ENCODE data around the gene ZMAT5.

Gene ZMAT5

GRCh38 chr22:29795663-29796062 is 28.9 kb upstream of the ZMAT5 start:
- TF ChIP-seq EZH2phosphoT487 (conservative IDR thresholded peaks at IDR 0.05; ENCODE audit: low read length) (no peak), CTCF (IDR thresholded peaks at IDR 0.05; ENCODE audit: insufficient read depth, low read length, poor library complexity, severe bottlenecking) (no peak)
- no peaks in the 10 kb centered on the region for H3K9me3 ChIP-seq (ENCODE audit: insufficient read depth, low read length)
- H3K27ac ChIP-seq (ENCODE audit: low read depth, low read length) = no peak overlapping the region
- H4K20me1 ChIP-seq (ENCODE audit: low read depth, low read length) = no peaks in the 10 kb centered on the region
- no peaks in the 10 kb centered on the region for H3K27me3 ChIP-seq (ENCODE audit: low read length)
- H3K4me2 ChIP-seq (ENCODE audit: low read depth, low read length, poor library complexity, severe bottlenecking) = no peak overlapping the region
- H3F3A ChIP-seq (ENCODE audit: insufficient read depth) = no peaks in the 10 kb centered on the region
- H3K4me3 ChIP-seq (ENCODE audit: insufficient read depth, low read length, poor library complexity, severe bottlenecking) = no peak overlapping the region
- no peak overlapping the region for H3K9ac ChIP-seq (ENCODE audit: low read length)
- H3K79me2 ChIP-seq (ENCODE audit: insufficient read depth, low read length) = no peaks in the 10 kb centered on the region
- 0 out of 2 replicates have a peak, but pooled peaks cover 5% of the 10 kb centered on the region for H3K36me3 ChIP-seq (ENCODE audit: low read length)
- no peak overlapping the region for H2AFZ ChIP-seq (ENCODE audit: low read depth, low read length, severe bottlenecking)
- H3K9me2 ChIP-seq (replicated peaks; ENCODE audit: insufficient read depth, low read length) = no peaks in the 10 kb centered on the region

- H3F3A ChIP-seq (ENCODE audit: insufficient read depth) = no peaks in the 10 kb centered on the region
- no peaks in the 10 kb centered on the region for H3K9me2 ChIP-seq (replicated peaks; ENCODE audit: insufficient read depth, low read length)
- H3K4me3 ChIP-seq (ENCODE audit: insufficient read depth, low read length, poor library complexity, severe bottlenecking) = no peak overlapping the region
- no peaks in the 10 kb centered on the region for H3K79me2 ChIP-seq (ENCODE audit: insufficient read depth, low read length)
- no peaks in the 10 kb centered on the region for H3K27me3 ChIP-seq (ENCODE audit: low read length)
- H3K9me3 ChIP-seq (ENCODE audit: insufficient read depth, low read length) = no peaks in the 10 kb centered on the region
- H3K27ac ChIP-seq (ENCODE audit: low read depth, low read length) = no peak overlapping the region
- TF ChIP-seq CTCF (IDR thresholded peaks at IDR 0.05; ENCODE audit: insufficient read depth, low read length, poor library complexity, severe bottlenecking) (no peak), EZH2phosphoT487 (conservative IDR thresholded peaks at IDR 0.05; ENCODE audit: low read length) (no peak)
- H3K4me2 ChIP-seq (ENCODE audit: low read depth, low read length, poor library complexity, severe bottlenecking) = no peak overlapping the region
- H3K9ac ChIP-seq (ENCODE audit: low read length) = no peak overlapping the region
- H2AFZ ChIP-seq (ENCODE audit: low read depth, low read length, severe bottlenecking) = no peak overlapping the region
- H4K20me1 ChIP-seq (ENCODE audit: low read depth, low read length) = no peaks in the 10 kb centered on the region
- no peaks in the 10 kb centered on the region for H3K36me3 ChIP-seq (ENCODE audit: low read length)
Measured at GRCh38 chr22:29793396-29793795, 26.6 kb upstream of the ZMAT5 start.

- no peaks in the 10 kb centered on the region for H3K36me3 ChIP-seq (ENCODE audit: low read length)
Measured at GRCh38 chr22:29790061-29790460, 23.3 kb upstream of the ZMAT5 start.

More at GRCh38 chr22:29790061-29790460, 23.3 kb upstream of the ZMAT5 start:
- TF ChIP-seq CTCF (IDR thresholded peaks at IDR 0.05; ENCODE audit: insufficient read depth, low read length, poor library complexity, severe bottlenecking) = no peak
- no peak for TF ChIP-seq EZH2phosphoT487 (conservative IDR thresholded peaks at IDR 0.05; ENCODE audit: low read length)
- no peak overlapping the region for H3K4me2 ChIP-seq (ENCODE audit: low read depth, low read length, poor library complexity, severe bottlenecking)
- H3K79me2 ChIP-seq (ENCODE audit: insufficient read depth, low read length) = no peaks in the 10 kb centered on the region
- H3K4me3 ChIP-seq (ENCODE audit: insufficient read depth, low read length, poor library complexity, severe bottlenecking) = no peak overlapping the region
- no peak overlapping the region for H2AFZ ChIP-seq (ENCODE audit: low read depth, low read length, severe bottlenecking)
- no peak overlapping the region for H3K9ac ChIP-seq (ENCODE audit: low read length)
- no peaks in the 10 kb centered on the region for H3K9me3 ChIP-seq (ENCODE audit: insufficient read depth, low read length)
- H3K27me3 ChIP-seq (ENCODE audit: low read length) = no peaks in the 10 kb centered on the region
- H3K27ac ChIP-seq (ENCODE audit: low read depth, low read length) = no peak overlapping the region
- H3K9me2 ChIP-seq (replicated peaks; ENCODE audit: insufficient read depth, low read length) = no peaks in the 10 kb centered on the region
- H3F3A ChIP-seq (ENCODE audit: insufficient read depth) = no peaks in the 10 kb centered on the region
- no peaks in the 10 kb centered on the region for H4K20me1 ChIP-seq (ENCODE audit: low read depth, low read length)

Measured in SU-DHL-6 (cell line).